Gastrocnemius medialis (tissue), 4 donors: ENCODE measurements around the gene XPO6. TPM values are rescaled to one million over a fixed set of nuclear protein-coding genes. Genes with fewer than 3 reads are reported as not detected.

Source experiments
- ATAC-seq, 2 donors: fragments of 150-250 bp; one replicate each; pipeline ENCODE4 v1.9.1; 2016
- DNase-seq, 2 donors: peaks; one replicate each; pipeline ENCODE4 v3.0.0-alpha.2; 2019
- H3K27ac ChIP-seq, 4 donors: fragments of 200-600 bp; sonication (generic); 1 replicate in 1 of 4; 2 replicates in 3 of 4; pipeline ENCODE4 v1.5.1; 2016 to 2018; ENCODE audit warnings: mild to moderate bottlenecking in 2 of 4, moderate library complexity in 1 of 4
- H3K27me3 ChIP-seq, 3 donors: fragments of 200-600 bp; sonication (generic) in 2 of 3; 1 replicate in 1 of 3; 2 replicates in 2 of 3; pipeline versions ENCODE4 v1.5.1 to v1.6.0; 2016 to 2019; ENCODE audit warnings: mild to moderate bottlenecking in 1 of 3, moderate library complexity in 1 of 3
- H3K36me3 ChIP-seq, 2 donors: fragments of 200-600 bp; sonication (generic) in 1 of 2; one replicate each; pipeline ENCODE4 v1.5.1; 2017 to 2018
- H3K4me1 ChIP-seq, 2 donors: fragments of 200-600 bp; sonication (generic) in 1 of 2; one replicate each; pipeline ENCODE4 v1.5.1; 2016 to 2017; ENCODE audit warnings: mild to moderate bottlenecking in 2 of 2
- H3K4me3 ChIP-seq, 4 donors: fragments of 200-600 bp; sonication (generic) in 3 of 4; 1 replicate in 1 of 4; 2 replicates in 3 of 4; pipeline ENCODE4 v1.5.1; 2016 to 2019; ENCODE audit warnings: mild to moderate bottlenecking in 2 of 4
- H3K9me3 ChIP-seq, 3 donors: fragments of 200-600 bp; sonication (generic) in 2 of 3; 1 replicate in 1 of 3; 2 replicates in 2 of 3; pipeline ENCODE4 v1.5.1; 2016 to 2019
- POLR2A ChIP-seq, 2 donors: fragments of 450-650 bp; IDR thresholded peaks; one replicate each; pipeline ENCODE4 v1.6.1; 2017; ENCODE audit warnings: antibody characterized with exemption in 2 of 2, mild to moderate bottlenecking in 2 of 2, moderate library complexity in 2 of 2
- in situ Hi-C, 4 donors: fragments of 200-750 bp; cut with MboI; loops; one replicate each; pipeline versions ENCODE4 v1.15.0 to v1.8.0; 2017; ENCODE audit warnings: low sequenced_read_pairs in 4 of 4
- intact Hi-C: fragments of 100-400 bp; cut with DNase I; formaldehyde crosslinking; loops from one replicate; pipeline ENCODE4 v1.15.1; 2023; ENCODE audit warnings: low total_unique reads
- total RNA-seq, 4 donors: library from RNA; depleted of rRNA; stranded (reverse); fragments of >200 nt; gene quantifications; one replicate each; pipeline versions ENCODE4 v1.1.0 to v1.2.3, GENCODE V29; 2016
- TF ChIP-seq, protein P1 (sequence below), 5 experiments: fragments of 450-650 bp in 3 of 5; fragments of 200-600 bp in 2 of 5; sonication (generic) in 2 of 5; IDR thresholded peaks in 4 of 5; conservative IDR thresholded peaks in 1 of 5; 1 replicate in 4 of 5; 2 replicates in 1 of 5; pipeline ENCODE4 v1.5.1; 2016 to 2019; ENCODE audit warnings: antibody characterized with exemption in 5 of 5, mild to moderate bottlenecking in 3 of 5, moderate library complexity in 3 of 5

The XPO6 gene
- total RNA-seq, 4 donors from 2014 or later = 20.9 to 40.1 (median 29.6) TPM

DNA sequence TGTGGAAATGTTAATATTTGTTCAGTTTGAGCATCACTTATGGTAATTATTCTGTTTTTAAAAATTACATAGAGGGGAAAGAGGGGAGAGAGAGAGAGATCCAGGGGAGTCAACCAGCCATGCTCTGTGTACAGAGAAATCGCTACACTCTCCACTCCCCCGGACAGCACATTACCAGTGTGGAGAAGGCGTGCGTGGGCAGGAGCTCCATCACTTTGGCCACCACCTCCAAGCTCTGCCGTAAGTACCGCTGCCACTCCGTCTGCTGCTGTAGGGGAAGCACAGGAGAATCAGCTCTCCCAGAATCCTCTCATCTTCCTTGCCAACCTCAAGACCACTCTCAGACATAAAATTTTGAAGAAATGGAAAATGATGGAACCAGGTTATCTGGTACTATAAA lies 78.1 kb downstream of the XPO6 start:
- no peak for ATAC-seq
- intact Hi-C loops = no loop called here
- Histone ChIP-seq H3K36me3 (peaks cover 0 to 63% of the 10 kb centered on the region in 2 donors), H3K4me1 (no peaks in the 10 kb centered on the region), H3K27me3 (no peaks in the 10 kb centered on the region), H3K4me3 (no peak overlapping the region), H3K9me3 (no peaks in the 10 kb centered on the region), H3K27ac (no peak overlapping the region)
- no peak for DNase-seq
- no peak for TF ChIP-seq POLR2A (IDR thresholded peaks at IDR 0.05)
- TF ChIP-seq, protein P1, sequence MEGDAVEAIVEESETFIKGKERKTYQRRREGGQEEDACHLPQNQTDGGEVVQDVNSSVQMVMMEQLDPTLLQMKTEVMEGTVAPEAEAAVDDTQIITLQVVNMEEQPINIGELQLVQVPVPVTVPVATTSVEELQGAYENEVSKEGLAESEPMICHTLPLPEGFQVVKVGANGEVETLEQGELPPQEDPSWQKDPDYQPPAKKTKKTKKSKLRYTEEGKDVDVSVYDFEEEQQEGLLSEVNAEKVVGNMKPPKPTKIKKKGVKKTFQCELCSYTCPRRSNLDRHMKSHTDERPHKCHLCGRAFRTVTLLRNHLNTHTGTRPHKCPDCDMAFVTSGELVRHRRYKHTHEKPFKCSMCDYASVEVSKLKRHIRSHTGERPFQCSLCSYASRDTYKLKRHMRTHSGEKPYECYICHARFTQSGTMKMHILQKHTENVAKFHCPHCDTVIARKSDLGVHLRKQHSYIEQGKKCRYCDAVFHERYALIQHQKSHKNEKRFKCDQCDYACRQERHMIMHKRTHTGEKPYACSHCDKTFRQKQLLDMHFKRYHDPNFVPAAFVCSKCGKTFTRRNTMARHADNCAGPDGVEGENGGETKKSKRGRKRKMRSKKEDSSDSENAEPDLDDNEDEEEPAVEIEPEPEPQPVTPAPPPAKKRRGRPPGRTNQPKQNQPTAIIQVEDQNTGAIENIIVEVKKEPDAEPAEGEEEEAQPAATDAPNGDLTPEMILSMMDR (IDR thresholded peaks at IDR 0.05 in 4 of 5, conservative IDR thresholded peaks at IDR 0.05 in 1 of 5) = no peak
- in situ Hi-C loops = loop anchor here in 1 of 4 donors (25.0 kb wide), 1 partner anchor 104 kb away; no protein-coding TSS in a partner anchor

GRCh38 chr16:28131743-28132393 lies 79.9 kb downstream of the XPO6 start:
- Histone ChIP-seq H3K4me1 (no peaks in the 10 kb centered on the region), H3K27me3 (no peaks in the 10 kb centered on the region), H3K36me3 (peaks cover 0 to 74% of the 10 kb centered on the region in 2 donors), H3K27ac (no peak overlapping the region), H3K9me3 (no peaks in the 10 kb centered on the region), H3K4me3 (no peak overlapping the region)
- intact Hi-C loops = no loop called here
- ATAC-seq (no peak), DNase-seq (no peak)
- in situ Hi-C loops = loop anchor here in 1 of 4 donors (25.0 kb wide), 1 partner anchor 105 kb away; no protein-coding TSS in a partner anchor
- TF ChIP-seq POLR2A (IDR thresholded peaks at IDR 0.05) = no peak
- TF ChIP-seq, protein P1 (IDR thresholded peaks at IDR 0.05 in 4 of 5, conservative IDR thresholded peaks at IDR 0.05 in 1 of 5) = no peak

DNA sequence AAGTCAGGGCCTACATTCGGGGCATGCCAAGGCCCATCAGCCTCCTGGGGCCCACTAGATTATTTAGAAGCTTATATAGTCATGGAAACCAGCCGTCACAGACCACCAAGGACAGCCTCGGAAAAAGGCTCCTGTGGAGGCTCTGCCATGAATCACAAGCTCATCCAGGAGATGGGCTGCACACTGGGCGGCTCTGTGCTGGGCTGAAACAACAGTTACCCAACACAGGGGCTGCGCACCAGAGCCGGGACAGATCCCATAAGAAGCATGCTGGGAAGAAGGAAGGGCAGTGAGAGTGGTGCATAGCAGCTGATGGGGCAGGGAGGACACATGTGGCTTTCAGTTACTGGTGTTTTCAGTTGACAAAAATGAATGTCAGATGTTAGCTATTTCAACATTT lies 80.6 kb downstream of the XPO6 start:
- no peak for TF ChIP-seq POLR2A (IDR thresholded peaks at IDR 0.05)
- TF ChIP-seq, protein P1 (IDR thresholded peaks at IDR 0.05 in 4 of 5, conservative IDR thresholded peaks at IDR 0.05 in 1 of 5) = no peak
- intact Hi-C loops (no loop called here), in situ Hi-C loops (loop anchor here in 1 of 4 donors (25.0 kb wide), 1 partner anchor 106 kb away; no protein-coding TSS in a partner anchor)
- H3K36me3 ChIP-seq = peaks cover 0 to 76% of the 10 kb centered on the region in 2 donors
- no peak for ATAC-seq
- DNase-seq = no peak
- no peaks in the 10 kb centered on the region for H3K9me3 ChIP-seq
- no peaks in the 10 kb centered on the region for H3K27me3 ChIP-seq
- no peak overlapping the region for H3K4me3 ChIP-seq
- H3K4me1 ChIP-seq = no peaks in the 10 kb centered on the region
- no peak overlapping the region for H3K27ac ChIP-seq

DNA sequence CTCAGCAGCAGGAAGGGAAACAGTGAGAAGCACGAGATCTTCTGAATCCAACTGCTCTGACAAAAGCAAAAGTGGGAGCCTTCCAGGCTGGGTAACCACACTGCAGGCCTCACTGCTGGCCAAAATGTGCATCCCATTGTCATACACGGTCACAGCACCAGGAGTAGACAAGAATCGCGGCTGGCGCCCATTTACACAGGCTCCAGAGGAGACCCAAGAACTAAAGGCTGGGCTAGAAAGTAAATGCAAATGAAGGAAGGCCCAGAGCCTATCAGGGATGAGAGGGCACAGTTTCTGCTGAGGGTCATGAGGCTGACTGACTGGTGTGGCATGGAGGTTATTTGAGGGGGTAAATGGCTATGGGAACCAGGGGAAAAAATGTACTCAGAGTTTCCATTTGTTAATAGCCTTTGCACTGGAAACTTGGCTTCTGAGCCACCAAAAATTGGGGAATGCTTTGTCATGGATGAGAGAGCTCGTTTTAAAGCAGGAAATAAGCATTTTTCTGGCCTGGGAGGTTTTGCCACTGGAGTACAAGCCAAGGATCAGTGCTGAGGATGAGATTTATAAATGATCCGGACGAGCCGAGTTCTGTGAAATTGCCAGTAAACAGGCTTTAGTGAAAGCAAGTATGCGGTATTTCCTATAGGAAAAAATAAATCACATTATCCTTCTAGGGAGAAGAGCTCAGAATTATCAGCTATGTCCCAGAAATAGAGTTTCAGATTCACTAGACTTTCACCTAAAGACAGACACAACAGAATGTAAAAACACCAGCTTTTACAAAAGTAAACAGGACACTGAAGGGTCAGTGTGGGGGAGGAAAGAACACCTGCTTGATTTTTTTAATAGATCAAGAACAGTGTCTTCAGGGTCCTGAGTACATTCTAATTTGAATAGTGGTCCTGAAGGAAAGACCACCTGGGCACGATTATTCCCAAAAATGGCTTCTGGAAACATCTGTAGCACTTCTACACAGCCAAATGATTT lies 81.4 kb downstream of the XPO6 start:
- no peak for ATAC-seq
- DNase-seq = no peak
- TF ChIP-seq POLR2A (IDR thresholded peaks at IDR 0.05) = no peak
- Histone ChIP-seq H3K4me1 (no peaks in the 10 kb centered on the region), H3K36me3 (peaks cover 0 to 81% of the 10 kb centered on the region in 2 donors), H3K4me3 (no peak overlapping the region), H3K27me3 (no peaks in the 10 kb centered on the region), H3K9me3 (no peaks in the 10 kb centered on the region), H3K27ac (no peak overlapping the region)
- intact Hi-C loops (no loop called here), in situ Hi-C loops (loop anchor here in 1 of 4 donors (25.0 kb wide), 1 partner anchor 107 kb away; no protein-coding TSS in a partner anchor)
